Heart left ventricle (tissue), 16 donors: ENCODE results near the gene FARP1. TPM values are rescaled to one million over a fixed set of nuclear protein-coding genes. Genes with fewer than 3 reads are reported as not detected.

Source experiments
- ATAC-seq, 4 donors: fragments of 200-7000 bp; cut with Tn5 transposase; one replicate each; pipeline ENCODE4 v1.9.1; 2020 to 2022; ENCODE audit warnings: moderate library complexity in 4 of 4, mild to moderate bottlenecking in 3 of 4, moderate number of reproducible peaks in 1 of 4
- DNase-seq, 5 donors: peaks; one replicate each; pipeline ENCODE4 v3.0.0-alpha.2; 2020
- H3K27ac ChIP-seq, 12 donors: fragments of 200-600 bp; sonication (generic) in 4 of 12; one replicate each; pipeline versions ENCODE4 v1.5.0 to v1.8.0; 2016 to 2022; ENCODE audit warnings: mild to moderate bottlenecking in 2 of 12
- H3K27me3 ChIP-seq, 9 donors: fragments of 200-600 bp; sonication (generic) in 2 of 9; one replicate each; pipeline versions ENCODE4 v1.5.1 to v1.8.0; 2016 to 2022; ENCODE audit warnings: mild to moderate bottlenecking in 3 of 9
- H3K36me3 ChIP-seq, 9 donors: fragments of 200-600 bp; sonication (generic) in 2 of 9; one replicate each; pipeline versions ENCODE4 v1.5.0 to v1.8.0; 2018 to 2022; ENCODE audit warnings: mild to moderate bottlenecking in 2 of 9
- H3K4me1 ChIP-seq, 12 donors: fragments of 200-600 bp; sonication (generic) in 4 of 12; one replicate each; pipeline versions ENCODE4 v1.5.0 to v1.8.0; 2016 to 2022; ENCODE audit warnings: mild to moderate bottlenecking in 3 of 12
- H3K4me3 ChIP-seq, 12 donors: fragments of 200-600 bp; sonication (generic) in 4 of 12; one replicate each; pipeline versions ENCODE4 v1.5.0 to v1.8.0; 2017 to 2022; ENCODE audit warnings: mild to moderate bottlenecking in 9 of 12, moderate library complexity in 4 of 12
- H3K9me3 ChIP-seq, 12 donors: fragments of 200-600 bp; sonication (generic) in 4 of 12; one replicate each; pipeline versions ENCODE4 v1.5.0 to v1.8.0; 2016 to 2022; ENCODE audit warnings: mild to moderate bottlenecking in 1 of 12
- POLR2A ChIP-seq, 2 donors: fragments of 450-650 bp; IDR thresholded peaks; one replicate each; pipeline ENCODE4 v1.6.1; 2017; ENCODE audit warnings: antibody characterized with exemption in 2 of 2, mild to moderate bottlenecking in 2 of 2, moderate library complexity in 2 of 2
- WGBS, 4 donors: extraction: QIAGEN DNeasy Blood & Tissue Kit in 2 of 4; methylation state at CpG; one replicate each; pipeline versions ENCODE4 v1.1.5 to v1.1.7; 2013 to 2018; 5-methylcytosine and 5-hydroxymethylcytosine counted together
- intact Hi-C, 10 donors: fragments of 100-400 bp; cut with DNase I; formaldehyde crosslinking; loops; one replicate each; pipeline versions ENCODE4 v1.11.1 to v1.14.2; 2022
- polyA plus RNA-seq, 2 donors: library from polyadenylated mRNA; stranded (reverse); fragments of 200-250 nt; gene quantifications; one replicate each; pipeline ENCODE4 v1.2.3, GENCODE V29; 2013
- total RNA-seq, 9 donors: library from RNA; depleted of rRNA in 2 of 9; stranded (reverse); fragments of >200 nt in 2 of 9; fragmentation: NEBNext Ultra II Directional in 3 of 9; extraction: Animal tissue kit (Norgen Biotek cat#: 25700) in 3 of 9; gene quantifications; one replicate each; pipeline versions ENCODE4 v1.1.0 to v1.2.4, GENCODE V29; 2016 to 2023
- TF ChIP-seq, protein P1 (sequence below), 12 donors: fragments of 200-600 bp; sonication (generic) in 4 of 12; IDR thresholded peaks; one replicate each; pipeline versions ENCODE4 v1.5.0 to v1.8.0; 2018 to 2022; ENCODE audit warnings: antibody characterized with exemption in 12 of 12, mild to moderate bottlenecking in 5 of 12
- donor health status: ischemic (EF 13 %, LVEDD 7.1; RV severe dilation, severe dysfunction).
- donor health status: healthy with polysubstance abuse.
- donor health status: DM: no; HTN: yes; CAD: no.
- donor health status: DM: no; HTN: no; CAD: no.
- donor health status: ischemic (EF 25% LVEDD 6.9; RV normal size, moderate dysfunction).
- donor health status: ischemic (EF 25% LVEDD 5.7; RV mildly dilated, moderate dysfunction).
- donor health status: healthy.
- donor health status: DM: yes; HTN: yes; CAD: no.
- donor health status: ischemic (EF 35%, LVEDD 5.7; RV mildly dilated, moderate dysfunction).
- donor health status: nonischemic (EF 11% LVEDD 7.7; RV severe dilation, severe dysfunction).
- donor health status: DM: yes; HTN: yes; CAD: no.
- donor health status: PGD.
- donor health status: ischemic (EF 29% LVEDD 5.4; RV normal size, mild dysfunction).
- donor health status: nonischemic (EF 23%, LVEDD 6.1; RV moderate dilation, normal function).

Gene FARP1
- total and polyA plus RNA-seq, 11 donors = 7.7 to 51.8 (median 22.3) TPM

DNA sequence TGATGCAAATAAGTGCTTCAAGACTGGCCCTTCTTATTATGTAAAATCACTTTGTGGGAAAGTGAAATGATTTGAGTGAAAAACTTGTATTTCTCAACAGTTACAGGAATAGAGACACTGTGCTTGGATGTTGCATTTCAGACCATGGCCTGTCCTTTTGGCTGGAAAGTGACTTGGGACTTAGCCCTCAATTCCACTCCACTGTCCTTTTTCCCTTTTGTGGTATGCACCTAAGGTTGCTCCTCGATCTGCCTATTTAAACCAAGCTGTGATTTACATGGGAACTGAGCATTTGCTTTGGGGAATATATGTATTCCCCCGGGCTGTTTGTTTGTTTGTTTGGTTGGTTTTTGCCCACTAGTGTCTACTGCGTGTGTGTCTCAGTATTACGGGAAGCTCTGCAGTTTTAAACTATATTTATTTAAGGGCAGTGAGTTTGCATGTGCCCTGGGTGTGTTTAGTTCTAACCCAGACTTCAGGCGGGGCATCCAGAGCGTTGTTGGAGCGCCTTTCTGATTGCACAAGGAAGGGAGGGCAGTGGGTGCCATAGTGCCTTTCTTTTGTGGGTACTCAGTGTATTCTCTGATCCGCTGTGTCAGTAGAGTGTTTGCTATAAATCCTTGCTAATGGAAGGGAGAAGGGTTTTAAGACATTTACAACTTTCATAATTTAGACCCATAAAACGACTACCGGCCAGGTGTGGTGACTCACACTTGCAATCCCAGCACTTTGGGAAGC, 52.3 kb downstream of the FARP1 start:
- Histone ChIP-seq H3K36me3 (no peaks in the 10 kb centered on the region), H3K4me3 (no peak overlapping the region)

DNA sequence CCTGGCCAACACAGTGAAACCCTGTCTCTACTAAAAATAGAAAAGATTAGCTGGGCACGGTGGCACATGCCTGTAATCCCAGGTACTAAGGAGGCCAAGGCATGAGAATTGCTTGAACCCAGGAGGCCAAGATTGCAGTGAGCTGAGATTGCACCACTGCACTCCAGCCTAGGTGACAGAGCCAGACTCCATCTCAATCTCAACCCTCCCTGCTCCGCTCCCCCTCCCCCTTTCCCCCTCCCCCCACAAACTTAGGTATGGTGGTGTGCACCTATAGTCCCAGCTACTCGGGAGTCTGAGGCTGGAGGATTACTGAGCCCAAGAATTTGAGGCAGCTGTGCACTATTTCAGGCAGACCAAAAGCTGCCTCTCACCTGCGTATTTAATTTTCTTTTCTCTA, 55.8 kb downstream of the FARP1 start:
- H3K27me3 ChIP-seq = no peaks in the 10 kb centered on the region
- peaks cover 0 to 10% (median 0%) of the 10 kb centered on the region in 12 donors for H3K4me1 ChIP-seq
- intact Hi-C loops = no loop called here
- no peak overlapping the region for H3K4me3 ChIP-seq
- 79 to 93% (median 81%) methylated on average over 4 of the region's 4 CpGs for WGBS, 4 donors
- H3K27ac ChIP-seq = no peak overlapping the region
- peaks cover 0 to 4% (median 0%) of the 10 kb centered on the region in 12 donors for H3K9me3 ChIP-seq
- ATAC-seq (no peak), DNase-seq (no peak)
- TF ChIP-seq, protein P1, sequence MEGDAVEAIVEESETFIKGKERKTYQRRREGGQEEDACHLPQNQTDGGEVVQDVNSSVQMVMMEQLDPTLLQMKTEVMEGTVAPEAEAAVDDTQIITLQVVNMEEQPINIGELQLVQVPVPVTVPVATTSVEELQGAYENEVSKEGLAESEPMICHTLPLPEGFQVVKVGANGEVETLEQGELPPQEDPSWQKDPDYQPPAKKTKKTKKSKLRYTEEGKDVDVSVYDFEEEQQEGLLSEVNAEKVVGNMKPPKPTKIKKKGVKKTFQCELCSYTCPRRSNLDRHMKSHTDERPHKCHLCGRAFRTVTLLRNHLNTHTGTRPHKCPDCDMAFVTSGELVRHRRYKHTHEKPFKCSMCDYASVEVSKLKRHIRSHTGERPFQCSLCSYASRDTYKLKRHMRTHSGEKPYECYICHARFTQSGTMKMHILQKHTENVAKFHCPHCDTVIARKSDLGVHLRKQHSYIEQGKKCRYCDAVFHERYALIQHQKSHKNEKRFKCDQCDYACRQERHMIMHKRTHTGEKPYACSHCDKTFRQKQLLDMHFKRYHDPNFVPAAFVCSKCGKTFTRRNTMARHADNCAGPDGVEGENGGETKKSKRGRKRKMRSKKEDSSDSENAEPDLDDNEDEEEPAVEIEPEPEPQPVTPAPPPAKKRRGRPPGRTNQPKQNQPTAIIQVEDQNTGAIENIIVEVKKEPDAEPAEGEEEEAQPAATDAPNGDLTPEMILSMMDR (IDR thresholded peaks at IDR 0.05) = no peak
- no peak for TF ChIP-seq POLR2A (IDR thresholded peaks at IDR 0.05)
- H3K36me3 ChIP-seq = no peaks in the 10 kb centered on the region

More for the DNA sequence above, 52.3 kb downstream of the FARP1 start:
- intact Hi-C loops = no loop called here
- TF ChIP-seq, protein P1 (IDR thresholded peaks at IDR 0.05) = no peak
- TF ChIP-seq POLR2A (IDR thresholded peaks at IDR 0.05) = no peak
- H3K27ac ChIP-seq = no peak overlapping the region
- H3K4me1 ChIP-seq = peaks cover 0 to 12% (median 5%) of the 10 kb centered on the region in 12 donors
- no peaks in the 10 kb centered on the region for H3K27me3 ChIP-seq
- ATAC-seq = no peak
- no peak for DNase-seq
- H3K9me3 ChIP-seq = no peaks in the 10 kb centered on the region
- WGBS, 4 donors = 88 to 90% (median 88%) methylated on average over 10 of the region's 10 CpGs

DNA sequence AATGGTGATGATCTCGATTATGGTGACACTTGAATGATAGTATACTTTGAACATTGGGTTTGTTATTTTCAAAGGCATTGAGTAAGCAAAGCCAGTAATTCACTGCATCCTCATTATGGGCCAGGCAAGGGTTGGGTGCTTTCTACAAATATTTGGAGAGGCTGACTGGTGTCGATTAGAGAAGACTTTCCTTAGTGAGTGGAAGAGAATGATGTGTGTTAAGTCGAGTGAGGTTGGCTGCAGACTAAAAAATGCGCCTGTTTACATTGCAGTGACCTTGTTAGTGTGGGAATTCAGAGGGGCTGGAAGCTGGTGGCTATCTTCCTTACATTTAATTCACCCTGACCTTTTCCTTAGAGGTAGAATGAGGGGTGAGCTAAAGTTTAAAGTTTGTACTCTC, 56.6 kb downstream of the FARP1 start:
- Histone ChIP-seq H3K36me3 (no peaks in the 10 kb centered on the region), H3K27me3 (no peaks in the 10 kb centered on the region), H3K4me1 (peaks cover 0 to 10% (median 0%) of the 10 kb centered on the region in 12 donors), H3K4me3 (no peak overlapping the region), H3K9me3 (peaks cover 0 to 12% (median 0%) of the 10 kb centered on the region in 12 donors), H3K27ac (no peak overlapping the region)
- DNase-seq (no peak), ATAC-seq (no peak)
- intact Hi-C loops = no loop called here
- 55 to 61% (median 59%) methylated on average over 4 of the region's 4 CpGs for WGBS, 4 donors
- no peak for TF ChIP-seq POLR2A (IDR thresholded peaks at IDR 0.05)
- TF ChIP-seq, protein P1 (IDR thresholded peaks at IDR 0.05) = no peak

DNA sequence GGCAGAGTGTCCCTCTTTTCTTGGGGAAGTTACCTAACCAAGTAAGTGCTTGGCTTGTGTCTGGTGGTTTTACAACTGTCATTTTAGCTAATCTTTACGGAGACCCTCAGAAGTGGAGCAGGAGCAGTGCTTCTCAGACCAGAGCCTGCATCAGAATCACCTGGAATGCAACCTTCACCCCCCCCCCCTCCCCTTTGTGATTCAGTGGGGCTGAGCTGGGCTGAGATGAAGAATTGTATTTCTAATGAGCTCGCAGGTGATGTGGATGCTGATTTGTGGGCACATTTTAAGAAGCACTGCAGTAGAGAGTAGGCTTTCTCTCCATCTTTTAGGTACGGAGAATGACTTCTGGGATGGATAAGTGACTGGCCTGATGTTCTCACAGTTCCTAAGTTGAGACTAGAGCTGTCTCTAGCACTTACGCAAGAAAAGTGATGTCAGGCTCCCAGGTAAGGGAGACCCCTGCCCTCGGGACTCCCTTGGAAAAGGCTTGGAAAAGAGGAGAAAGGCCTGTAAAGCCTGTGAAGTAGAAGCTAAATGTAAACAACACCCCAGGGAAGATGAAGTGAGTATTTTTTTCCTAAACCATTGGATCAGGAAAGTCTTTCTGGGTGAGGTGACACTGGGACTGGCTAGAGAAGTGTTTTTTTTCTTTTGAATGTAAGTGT, 57.5 kb downstream of the FARP1 start:
- Histone ChIP-seq H3K27me3 (no peaks in the 10 kb centered on the region), H3K9me3 (peaks cover 0 to 20% (median 3%) of the 10 kb centered on the region in 12 donors), H3K36me3 (no peaks in the 10 kb centered on the region), H3K4me1 (peaks cover 0 to 10% (median 0%) of the 10 kb centered on the region in 12 donors), H3K4me3 (no peak overlapping the region), H3K27ac (no peak overlapping the region)
- TF ChIP-seq POLR2A (IDR thresholded peaks at IDR 0.05) = no peak
- TF ChIP-seq, protein P1 (IDR thresholded peaks at IDR 0.05) = no peak
- 91 to 97% (median 93%) methylated on average over 5 of the region's 5 CpGs for WGBS, 4 donors
- intact Hi-C loops = loop anchor here in 1 of 10 donors (5.0 kb wide), 1 partner anchor 38 kb away; no protein-coding TSS in a partner anchor
- no peak for ATAC-seq
- no peak for DNase-seq
